Loucy (cell line): Measurements from ENCODE around the gene CTBP2.

Experiments used
- H2AFZ ChIP-seq: fragments of 200-600 bp; sonication (generic); 2 replicates; pipeline ENCODE4 v1.6.0; 2016; ENCODE audit warnings: antibody characterized with exemption, mild to moderate bottlenecking, low read length, moderate library complexity
- H3F3A ChIP-seq: fragments of 200-600 bp; 2 replicates; pipeline ENCODE4 v1.6.0; 2016; ENCODE audit warnings: antibody characterized with exemption, low read depth, mild to moderate bottlenecking
- H3K27me3 ChIP-seq: fragments of 200-600 bp; sonication (generic); 2 replicates; pipeline ENCODE4 v1.6.1; 2014; ENCODE audit warnings: low read length, mild to moderate bottlenecking; ENCODE audit not compliant: insufficient read depth, poor library complexity, severe bottlenecking
- H3K36me3 ChIP-seq: fragments of 200-600 bp; sonication (generic); 2 replicates; pipeline ENCODE4 v1.6.1; 2016; ENCODE audit warnings: low read length; ENCODE audit not compliant: insufficient read depth
- H3K4me1 ChIP-seq: fragments of 200-600 bp; sonication (generic); 2 replicates; pipeline ENCODE4 v1.5.1; 2014; ENCODE audit warnings: low read length, mild to moderate bottlenecking; ENCODE audit not compliant: insufficient read depth, poor library complexity, severe bottlenecking
- H3K4me2 ChIP-seq: fragments of 200-600 bp; sonication (generic); 2 replicates; pipeline ENCODE4 v1.6.0; 2014; ENCODE audit warnings: antibody characterized with exemption, low read length, low read depth, mild to moderate bottlenecking; ENCODE audit not compliant: poor library complexity, severe bottlenecking
- H3K4me3 ChIP-seq: fragments of 200-600 bp; sonication (generic); 2 replicates; pipeline ENCODE4 v1.5.1; 2014; ENCODE audit warnings: low read length, mild to moderate bottlenecking, mixed read lengths; ENCODE audit not compliant: poor library complexity, severe bottlenecking
- H3K79me2 ChIP-seq: fragments of 200-600 bp; sonication (generic); 2 replicates; pipeline ENCODE4 v1.6.1; 2014; ENCODE audit warnings: low read length; ENCODE audit not compliant: insufficient read depth
- H3K9ac ChIP-seq: fragments of 200-600 bp; sonication (generic); 2 replicates; pipeline ENCODE4 v1.6.0; 2014; ENCODE audit warnings: mild to moderate bottlenecking, low read depth, low read length, moderate library complexity; ENCODE audit not compliant: poor library complexity, severe bottlenecking
- H3K9me2 ChIP-seq: fragments of 200-600 bp; sonication (generic); replicated peaks from 2 replicates; pipeline ENCODE4 v1.6.1; 2016; ENCODE audit warnings: low read depth, low read length, mixed read lengths
- H3K9me3 ChIP-seq: fragments of 200-600 bp; sonication (generic); 2 replicates; pipeline ENCODE4 v1.6.1; 2014; ENCODE audit warnings: mild to moderate bottlenecking, antibody characterized with exemption, low read length, low read depth; ENCODE audit not compliant: insufficient read depth
- H4K20me1 ChIP-seq: fragments of 200-600 bp; sonication (generic); 2 replicates; pipeline ENCODE4 v1.6.0; 2014; ENCODE audit warnings: antibody characterized with exemption, low read length, mild to moderate bottlenecking; ENCODE audit not compliant: insufficient read depth, poor library complexity, severe bottlenecking
- EZH2phosphoT487 ChIP-seq: fragments of 200-600 bp; IDR thresholded peaks from 2 replicates; pipeline ENCODE4 v1.6.1; 2018; ENCODE audit warnings: antibody characterized with exemption, mild to moderate bottlenecking, moderate library complexity, borderline replicate concordance
- TF ChIP-seq, protein P1 (sequence below): fragments of 200-600 bp; sonication (generic); conservative IDR thresholded peaks from 2 replicates; pipeline ENCODE4 v1.5.1; 2014; ENCODE audit warnings: mild to moderate bottlenecking, antibody characterized with exemption, low read length

CTBP2 gene

DNA sequence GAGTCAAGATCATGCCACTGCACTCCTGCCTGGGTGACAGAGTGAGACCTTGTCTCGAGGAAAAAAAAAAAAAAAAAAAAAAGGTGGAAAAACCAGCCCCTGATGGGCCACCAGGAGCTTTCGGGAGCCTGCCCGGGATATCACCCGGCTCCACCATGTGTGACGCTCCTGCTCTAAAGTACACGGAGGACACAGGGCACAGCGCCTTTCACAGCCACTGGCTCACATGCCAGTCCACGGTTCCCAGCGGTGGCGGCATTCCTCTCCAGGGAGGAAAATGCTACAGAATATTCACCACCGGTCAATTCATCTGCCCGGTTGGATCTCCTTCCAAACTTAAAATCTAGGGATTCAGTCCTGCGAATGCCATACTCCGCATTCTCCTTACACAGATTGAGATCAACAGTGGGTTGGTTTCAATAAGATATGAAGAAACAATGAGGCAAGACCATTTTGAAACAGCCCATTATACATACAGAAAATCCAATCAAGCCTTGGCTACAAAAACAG is 81.2 kb downstream of the CTBP2 start:
- H3F3A ChIP-seq, result no peaks in the 10 kb centered on the region
- no peaks in the 10 kb centered on the region for H3K9me2 ChIP-seq
- no peaks in the 10 kb centered on the region for H3K27me3 ChIP-seq
- no peaks in the 10 kb centered on the region for H3K4me1 ChIP-seq
- H3K4me2 ChIP-seq, result no peak overlapping the region
- no peak overlapping the region for H2AFZ ChIP-seq
- no peak overlapping the region for H3K9ac ChIP-seq
- TF ChIP-seq, protein P1, sequence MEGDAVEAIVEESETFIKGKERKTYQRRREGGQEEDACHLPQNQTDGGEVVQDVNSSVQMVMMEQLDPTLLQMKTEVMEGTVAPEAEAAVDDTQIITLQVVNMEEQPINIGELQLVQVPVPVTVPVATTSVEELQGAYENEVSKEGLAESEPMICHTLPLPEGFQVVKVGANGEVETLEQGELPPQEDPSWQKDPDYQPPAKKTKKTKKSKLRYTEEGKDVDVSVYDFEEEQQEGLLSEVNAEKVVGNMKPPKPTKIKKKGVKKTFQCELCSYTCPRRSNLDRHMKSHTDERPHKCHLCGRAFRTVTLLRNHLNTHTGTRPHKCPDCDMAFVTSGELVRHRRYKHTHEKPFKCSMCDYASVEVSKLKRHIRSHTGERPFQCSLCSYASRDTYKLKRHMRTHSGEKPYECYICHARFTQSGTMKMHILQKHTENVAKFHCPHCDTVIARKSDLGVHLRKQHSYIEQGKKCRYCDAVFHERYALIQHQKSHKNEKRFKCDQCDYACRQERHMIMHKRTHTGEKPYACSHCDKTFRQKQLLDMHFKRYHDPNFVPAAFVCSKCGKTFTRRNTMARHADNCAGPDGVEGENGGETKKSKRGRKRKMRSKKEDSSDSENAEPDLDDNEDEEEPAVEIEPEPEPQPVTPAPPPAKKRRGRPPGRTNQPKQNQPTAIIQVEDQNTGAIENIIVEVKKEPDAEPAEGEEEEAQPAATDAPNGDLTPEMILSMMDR, result no peak
- no peak for TF ChIP-seq EZH2phosphoT487
- H3K36me3 ChIP-seq, result no peaks in the 10 kb centered on the region
- H3K4me3 ChIP-seq, result no peak overlapping the region
- no peaks in the 10 kb centered on the region for H4K20me1 ChIP-seq
- H3K79me2 ChIP-seq, result no peaks in the 10 kb centered on the region
- no peaks in the 10 kb centered on the region for H3K9me3 ChIP-seq

- H3K27me3 ChIP-seq, result no peaks in the 10 kb centered on the region
Observed at GRCh38 chr10:125076891-125077541, 83.3 kb downstream of the CTBP2 start.

DNA sequence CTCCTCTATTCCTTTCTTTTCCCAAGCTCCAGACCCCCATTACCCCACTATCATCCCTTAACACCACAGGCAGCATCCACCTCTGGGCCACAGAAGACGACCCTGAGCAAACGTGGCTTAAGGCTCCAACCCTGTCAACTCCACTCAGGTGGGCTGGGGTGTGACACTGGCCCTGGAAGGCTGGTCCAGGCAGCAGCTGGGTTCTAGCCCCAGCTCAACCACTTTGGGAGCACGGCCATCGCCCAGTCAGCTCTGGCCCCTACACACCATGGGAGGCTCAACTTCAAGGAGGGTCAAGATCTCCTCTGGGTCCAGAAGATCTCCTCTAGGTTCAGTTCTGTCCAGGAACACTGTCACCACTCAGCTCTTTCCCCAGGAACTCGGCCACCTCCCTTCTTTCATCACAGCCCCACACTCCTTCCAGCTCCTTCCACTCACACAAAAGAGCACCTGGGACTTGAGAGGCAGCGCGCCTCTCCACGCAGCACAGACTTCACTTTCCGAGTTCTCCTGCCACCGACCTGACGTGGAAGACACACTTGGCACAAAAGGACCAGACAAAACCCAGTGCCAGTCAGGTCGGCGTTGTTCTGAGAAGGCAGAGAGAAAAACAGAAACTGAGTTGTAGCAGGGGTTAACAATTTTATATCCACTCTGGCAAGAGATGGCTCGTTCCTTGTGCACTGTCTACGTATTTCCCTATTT is 84.1 kb downstream of the CTBP2 start:
- H3K27me3 ChIP-seq, result no peaks in the 10 kb centered on the region
- no peaks in the 10 kb centered on the region for H4K20me1 ChIP-seq
- H3K79me2 ChIP-seq, result no peaks in the 10 kb centered on the region
- H3K4me1 ChIP-seq, result no peaks in the 10 kb centered on the region
- no peak overlapping the region for H3K4me2 ChIP-seq
- H3K9me3 ChIP-seq, result no peaks in the 10 kb centered on the region
- no peak overlapping the region for H2AFZ ChIP-seq
- H3K4me3 ChIP-seq, result no peak overlapping the region
- TF ChIP-seq, protein P1, result no peak
- no peak for TF ChIP-seq EZH2phosphoT487
- H3F3A ChIP-seq, result no peaks in the 10 kb centered on the region
- H3K36me3 ChIP-seq, result no peaks in the 10 kb centered on the region
- H3K9me2 ChIP-seq, result no peaks in the 10 kb centered on the region
- no peak overlapping the region for H3K9ac ChIP-seq

More at GRCh38 chr10:125076891-125077541, 83.3 kb downstream of the CTBP2 start:
- Histone ChIP-seq H3K9ac (no peak overlapping the region), H3K36me3 (no peaks in the 10 kb centered on the region), H3K4me3 (no peak overlapping the region), H3K79me2 (no peaks in the 10 kb centered on the region), H3K4me2 (no peak overlapping the region), H3K4me1 (no peaks in the 10 kb centered on the region), H3F3A (no peaks in the 10 kb centered on the region), H2AFZ (no peak overlapping the region), H4K20me1 (no peaks in the 10 kb centered on the region), H3K9me3 (no peaks in the 10 kb centered on the region), H3K9me2 (no peaks in the 10 kb centered on the region)
- TF ChIP-seq, protein P1, result no peak
- TF ChIP-seq EZH2phosphoT487, result no peak
